ENCODE data around the gene RLN3.
A peak's percentile ranks its signal among the peaks of the same experiment; 100 is the strongest.

RLN3 gene

DNA sequence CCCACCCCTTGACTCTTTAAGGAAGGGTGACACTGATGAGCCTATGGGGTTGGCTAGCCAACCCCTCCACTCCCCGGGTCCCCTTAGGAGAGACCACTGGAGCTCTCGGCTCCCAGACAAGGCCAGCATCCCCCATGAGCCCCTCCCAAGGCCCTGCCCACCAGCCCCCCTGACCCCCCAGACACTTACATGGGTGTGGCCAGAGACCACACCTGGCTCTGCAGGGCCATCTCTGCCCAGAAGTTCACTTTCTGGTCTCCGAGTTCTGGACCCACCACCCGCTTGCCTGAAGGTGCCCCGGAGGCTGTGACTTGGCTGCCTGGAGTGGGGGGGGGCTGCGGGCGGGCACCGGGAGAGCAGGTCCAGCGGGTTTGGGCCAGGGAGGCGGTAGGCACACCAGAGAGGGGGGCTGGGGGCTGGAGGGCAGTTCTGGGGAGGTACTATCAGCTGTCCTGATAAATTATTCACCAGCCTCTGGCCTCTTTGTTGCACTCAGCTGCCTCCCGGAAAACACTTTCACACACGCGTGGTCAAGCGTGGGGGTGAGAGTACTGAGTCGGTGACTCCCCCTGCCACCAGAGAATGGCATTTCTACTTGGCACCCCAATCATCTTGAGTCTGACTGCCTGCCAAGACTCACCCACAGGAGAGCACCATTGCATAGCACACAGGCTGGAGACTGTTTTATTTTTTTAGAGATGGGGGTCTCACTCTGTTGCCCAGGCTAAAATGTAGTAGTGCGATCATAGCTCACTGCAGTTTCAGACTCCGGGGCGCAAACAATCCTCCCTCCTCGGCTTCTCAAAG is 34.0 kb downstream of the RLN3 start, which contains the start of gene PALM3:
TSS of gene PALM3 (minus strand) at position 326 of the 807 bp plus-strand sequence. CDS start at position 230, 96 bp downstream.
- H3K27me3 ChIP-seq (ENCODE audit: control insufficient read depth, insufficient read depth, low read length) = peaks cover 16% of the 10 kb centered on the region
- H3K4me1 ChIP-seq (ENCODE audit: control insufficient read depth, insufficient read depth, low read length) = no peaks in the 10 kb centered on the region
- H3K36me3 ChIP-seq (ENCODE audit: control insufficient read depth, insufficient read depth, low read length) = no peaks in the 10 kb centered on the region
- no peak within 1 kb of the TSS for H3K27ac ChIP-seq (ENCODE audit: low read depth, low read length)
- H3K9ac ChIP-seq (ENCODE audit: low read length) = no peak within 1 kb of the TSS
- no peak within 1 kb of the TSS for H3K4me3 ChIP-seq (ENCODE audit: low read length)

DNA sequence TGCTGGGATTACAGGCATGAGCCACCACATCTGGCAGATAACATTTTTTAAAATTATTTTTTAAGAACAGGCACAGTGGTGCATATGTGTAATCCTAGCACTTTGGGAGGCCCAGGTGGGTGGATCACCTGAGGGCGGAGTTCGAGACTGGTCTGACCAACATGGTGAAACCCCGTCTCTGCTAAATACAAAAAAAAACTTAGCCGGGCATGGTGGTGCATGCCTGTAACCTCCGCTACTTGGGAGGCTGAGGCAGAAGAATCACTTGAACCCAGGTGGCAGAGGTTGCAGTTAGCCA is 34.6 kb downstream of the RLN3 start:
- Histone ChIP-seq H3K27ac (ENCODE audit: low read depth, low read length) (no peak overlapping the region), H3K4me3 (ENCODE audit: low read length) (no peak overlapping the region), H3K9ac (ENCODE audit: low read length) (no peak overlapping the region), H3K4me1 (ENCODE audit: control insufficient read depth, insufficient read depth, low read length) (no peaks in the 10 kb centered on the region), H3K36me3 (ENCODE audit: control insufficient read depth, insufficient read depth, low read length) (no peaks in the 10 kb centered on the region), H3K27me3 (ENCODE audit: control insufficient read depth, insufficient read depth, low read length) (peaks cover 16% of the 10 kb centered on the region)

DNA sequence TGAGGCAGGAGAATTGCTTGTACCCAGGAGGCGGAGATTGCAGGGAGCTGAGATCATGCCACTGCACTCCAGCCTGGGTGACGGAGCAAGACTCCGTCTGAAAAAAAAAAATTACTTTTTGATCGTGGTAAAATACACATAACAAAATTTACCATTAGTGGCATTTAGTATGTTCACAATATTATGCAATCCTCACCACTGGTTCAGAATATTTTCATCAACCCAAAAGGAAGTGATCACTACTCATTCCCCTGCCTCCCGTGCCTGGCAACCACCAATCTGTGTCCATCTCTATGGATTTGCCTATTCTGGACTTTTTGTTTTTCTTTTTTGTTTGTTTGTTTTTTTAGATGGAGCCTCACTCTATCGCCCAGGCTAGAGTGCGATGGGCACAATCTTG is 35.2 kb downstream of the RLN3 start:
- no peaks in the 10 kb centered on the region for H3K36me3 ChIP-seq (ENCODE audit: control insufficient read depth, insufficient read depth, low read length)
- H3K4me3 ChIP-seq (ENCODE audit: low read length) = no peak overlapping the region
- H3K27ac ChIP-seq (ENCODE audit: low read depth, low read length) = no peak overlapping the region
- H3K9ac ChIP-seq (ENCODE audit: low read length) = no peak overlapping the region
- no peaks in the 10 kb centered on the region for H3K4me1 ChIP-seq (ENCODE audit: control insufficient read depth, insufficient read depth, low read length)
- peaks cover 16% of the 10 kb centered on the region for H3K27me3 ChIP-seq (ENCODE audit: control insufficient read depth, insufficient read depth, low read length)

DNA sequence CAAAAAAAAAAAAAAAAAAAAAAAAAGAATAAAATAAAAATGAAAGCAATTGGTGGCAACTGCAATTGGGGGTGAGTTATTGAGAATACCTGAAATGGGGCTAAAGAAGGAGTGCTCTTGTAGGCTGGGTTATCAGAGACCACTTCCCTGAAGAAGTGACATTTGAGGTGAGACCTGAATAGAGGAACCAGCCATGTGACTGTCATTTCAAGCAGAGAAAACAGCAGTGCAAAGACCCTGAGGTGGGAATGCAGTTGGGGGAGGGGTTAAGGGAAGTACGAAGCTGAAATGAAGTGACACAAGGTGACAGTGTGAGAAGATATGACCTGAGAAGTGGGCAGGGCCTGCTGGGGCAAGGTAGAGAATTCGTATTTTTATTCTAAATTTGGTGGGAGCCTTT is 38.2 kb downstream of the RLN3 start:
- no peaks in the 10 kb centered on the region for H3K36me3 ChIP-seq (ENCODE audit: control insufficient read depth, insufficient read depth, low read length)
- H3K4me1 ChIP-seq (ENCODE audit: control insufficient read depth, insufficient read depth, low read length) = no peaks in the 10 kb centered on the region
- no peak overlapping the region for H3K4me3 ChIP-seq (ENCODE audit: low read length)

DNA sequence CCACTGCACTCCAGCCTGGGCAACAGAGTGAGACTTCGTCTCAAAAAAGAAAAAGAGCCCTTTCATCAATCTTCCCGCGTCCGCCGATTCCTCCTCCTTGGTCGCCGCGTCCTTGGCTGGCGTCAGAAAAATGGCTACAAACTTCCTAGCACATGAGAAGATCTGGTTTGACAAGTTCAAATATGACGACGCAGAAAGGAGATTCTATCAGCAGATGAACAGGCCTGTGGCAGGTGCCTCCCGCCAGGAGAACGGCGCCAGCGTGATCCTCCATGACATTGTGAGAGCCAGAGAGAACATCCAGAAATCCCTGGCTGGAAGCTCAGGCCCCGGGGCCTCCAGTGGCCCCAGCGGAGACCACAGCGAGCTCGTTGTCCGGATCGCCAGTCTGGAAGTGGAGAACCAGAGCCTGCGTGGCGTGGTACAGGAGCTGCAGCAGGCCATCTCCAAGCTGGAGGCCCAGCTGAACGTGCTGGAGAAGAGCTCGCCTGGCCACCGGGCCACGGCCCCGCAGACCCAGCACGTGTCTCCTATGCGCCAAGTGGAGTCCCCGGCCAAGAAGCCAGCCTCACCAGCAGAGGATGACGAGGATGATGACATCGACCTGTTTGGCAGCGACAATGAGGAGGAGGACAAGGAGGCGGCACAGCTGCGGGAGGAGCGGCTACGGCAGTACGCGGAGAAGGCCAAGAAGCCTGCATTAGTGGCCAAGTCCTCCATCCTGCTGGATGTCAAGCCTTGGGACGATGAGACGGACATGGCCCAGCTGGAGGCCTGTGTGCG is 42.5 kb downstream of the RLN3 start:
- peaks cover 8% of the 10 kb centered on the region for H3K4me1 ChIP-seq (ENCODE audit: control insufficient read depth, insufficient read depth, low read length)
- H3K9ac ChIP-seq (ENCODE audit: low read length) = no peak overlapping the region
- no peak overlapping the region for H3K4me3 ChIP-seq (ENCODE audit: low read length)
- H3K36me3 ChIP-seq (ENCODE audit: control insufficient read depth, insufficient read depth, low read length) = no peaks in the 10 kb centered on the region
- no peak overlapping the region for H3K27ac ChIP-seq (ENCODE audit: low read depth, low read length)
- H3K27me3 ChIP-seq (ENCODE audit: control insufficient read depth, insufficient read depth, low read length) = no peaks in the 10 kb centered on the region

More for the DNA sequence above, 38.2 kb downstream of the RLN3 start:
- no peak overlapping the region for H3K27ac ChIP-seq (ENCODE audit: low read depth, low read length)
- peaks cover 3% of the 10 kb centered on the region for H3K27me3 ChIP-seq (ENCODE audit: control insufficient read depth, insufficient read depth, low read length)
- no peak overlapping the region for H3K9ac ChIP-seq (ENCODE audit: low read length)

DNA sequence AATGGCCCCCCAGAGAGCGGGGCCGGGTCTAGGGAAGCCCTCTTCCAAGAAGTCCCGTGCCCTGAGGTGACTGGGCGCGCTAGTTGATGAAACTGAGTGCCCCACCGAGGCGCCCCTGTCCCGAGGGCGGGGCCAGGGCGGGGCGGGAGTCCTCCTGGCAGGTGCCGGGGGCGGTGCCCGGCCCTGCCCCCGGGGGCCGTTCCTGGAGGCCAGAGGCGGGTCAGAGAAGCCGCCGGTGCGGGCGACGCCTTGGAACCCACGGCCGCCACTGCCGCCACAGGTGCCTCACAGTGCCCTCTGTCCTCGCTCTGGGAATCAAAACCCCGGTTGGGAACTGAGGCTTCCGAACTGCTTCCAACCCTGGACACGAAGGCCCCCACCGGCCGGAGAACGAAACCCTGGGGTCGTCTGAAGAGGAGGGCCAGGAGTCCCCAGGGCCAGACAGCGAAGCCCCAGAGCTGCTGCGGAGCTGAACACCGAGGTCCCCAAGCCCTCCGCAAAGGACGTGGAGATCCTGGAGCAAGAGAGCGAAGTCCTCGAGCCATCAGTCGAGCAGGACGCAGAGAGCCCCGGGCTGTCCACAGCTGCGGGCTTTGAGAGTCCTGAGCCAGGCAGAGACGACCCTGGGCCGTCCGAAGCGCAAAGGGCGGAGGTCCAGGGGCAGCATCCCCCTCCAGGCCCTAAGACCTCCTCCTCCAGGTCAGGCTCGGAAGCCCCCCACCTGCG is 44.8 kb downstream of the RLN3 start, which contains the start of gene MISP3:
TSS of gene MISP3 (plus strand) at position 252 of the 726 bp plus-strand sequence. CDS start 524 bp downstream, outside the sequence.
- Histone ChIP-seq H3K27ac (ENCODE audit: low read depth, low read length) (peak within 1 kb of the TSS; percentile 78), H3K36me3 (ENCODE audit: control insufficient read depth, insufficient read depth, low read length) (no peaks in the 10 kb centered on the region), H3K9ac (ENCODE audit: low read length) (peak within 1 kb of the TSS; percentile 81), H3K4me3 (ENCODE audit: low read length) (peak within 1 kb of the TSS; percentile 95), H3K4me1 (ENCODE audit: control insufficient read depth, insufficient read depth, low read length) (peaks cover 8% of the 10 kb centered on the region), H3K27me3 (ENCODE audit: control insufficient read depth, insufficient read depth, low read length) (no peaks in the 10 kb centered on the region)

DNA sequence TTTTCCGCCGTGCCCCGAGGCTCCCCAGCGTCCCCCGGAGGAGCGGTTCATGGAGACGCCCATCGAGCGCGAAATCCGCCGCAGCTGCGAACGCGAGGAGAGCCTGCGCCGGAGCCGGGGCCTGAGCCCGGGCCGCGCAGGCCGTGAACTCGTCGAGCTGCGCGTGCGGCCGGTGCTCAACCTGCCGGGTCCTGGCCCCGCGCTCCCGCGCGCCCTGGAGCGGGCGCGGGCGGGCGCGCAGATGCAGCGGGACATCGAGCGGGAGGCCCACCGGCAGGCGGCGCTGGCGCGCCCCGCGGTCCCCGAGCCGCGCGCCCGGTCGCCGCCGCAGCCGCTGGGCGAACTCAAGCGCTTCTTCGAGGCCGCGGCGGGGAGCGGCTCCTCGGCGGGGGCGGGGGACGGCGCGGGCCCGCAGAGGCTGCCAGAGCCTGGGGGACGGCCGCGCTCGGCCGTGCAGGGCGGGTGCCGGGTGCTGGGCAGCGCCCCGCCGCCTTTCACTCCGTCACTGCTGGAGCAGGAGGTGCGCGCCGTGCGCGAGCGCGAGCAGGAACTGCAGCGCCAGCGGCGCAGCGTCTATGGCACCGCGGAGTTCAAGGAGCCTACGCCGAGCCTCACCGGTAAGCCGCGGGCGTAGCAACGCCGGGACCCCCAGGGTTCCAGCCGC is 45.4 kb downstream of the RLN3 start:
- H3K27ac ChIP-seq (ENCODE audit: low read depth, low read length) = peak overlapping the region; percentile 78
- H3K4me3 ChIP-seq (ENCODE audit: low read length) = peak overlapping the region; percentile 95
- no peaks in the 10 kb centered on the region for H3K36me3 ChIP-seq (ENCODE audit: control insufficient read depth, insufficient read depth, low read length)
- peaks cover 8% of the 10 kb centered on the region for H3K4me1 ChIP-seq (ENCODE audit: control insufficient read depth, insufficient read depth, low read length)
- peak overlapping the region; percentile 76 for H3K9ac ChIP-seq (ENCODE audit: low read length)
- no peaks in the 10 kb centered on the region for H3K27me3 ChIP-seq (ENCODE audit: control insufficient read depth, insufficient read depth, low read length)

DNA sequence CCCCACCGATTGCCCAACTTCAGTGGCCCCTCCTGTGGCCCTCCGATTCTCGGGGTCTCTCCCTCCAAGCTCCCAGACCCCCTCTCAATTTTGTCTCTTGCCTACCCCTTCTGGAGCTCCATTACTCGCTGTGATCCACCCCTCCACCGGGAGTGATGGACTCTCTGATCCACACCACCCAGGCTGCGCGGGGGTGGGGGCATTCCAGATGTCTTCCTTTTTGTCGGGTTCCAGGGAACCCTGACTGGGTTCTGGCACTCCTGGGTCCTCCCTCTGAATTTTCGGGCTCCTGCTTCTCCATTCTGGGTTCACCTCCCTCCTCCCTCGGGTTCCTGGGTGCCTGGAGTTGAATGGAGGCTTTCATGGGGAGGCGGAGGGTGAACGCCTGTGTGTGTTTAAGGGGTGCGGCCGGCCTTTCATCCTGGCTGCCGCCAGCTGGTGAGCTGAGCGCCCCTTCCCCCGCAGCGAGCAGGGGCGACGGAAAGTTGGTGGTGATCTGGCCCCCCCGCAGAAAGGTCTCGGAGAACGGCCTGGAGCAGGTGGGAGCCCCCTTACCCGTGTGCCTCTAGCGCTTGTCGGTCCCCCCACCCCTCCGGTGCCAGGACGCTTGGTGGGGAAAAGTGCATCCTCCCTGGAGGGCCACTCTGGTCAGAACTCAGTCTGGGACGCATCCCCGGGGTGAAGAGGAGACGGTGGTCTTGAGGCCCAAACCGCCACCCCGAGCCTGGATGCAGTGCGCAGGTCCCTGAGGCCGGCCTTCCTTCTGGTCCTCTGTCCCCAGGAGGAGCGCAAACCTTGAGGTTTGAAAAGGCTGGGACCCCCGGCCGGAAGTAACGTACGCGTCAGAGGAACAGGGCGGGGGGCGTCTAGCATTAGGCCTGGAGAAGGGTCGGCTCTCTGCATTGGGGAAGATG is 46.2 kb downstream of the RLN3 start:
- no peaks in the 10 kb centered on the region for H3K36me3 ChIP-seq (ENCODE audit: control insufficient read depth, insufficient read depth, low read length)
- peak overlapping the region; percentile 95 for H3K4me3 ChIP-seq (ENCODE audit: low read length)
- peak overlapping the region; percentile 76 for H3K9ac ChIP-seq (ENCODE audit: low read length)
- H3K4me1 ChIP-seq (ENCODE audit: control insufficient read depth, insufficient read depth, low read length) = peaks cover 8% of the 10 kb centered on the region
- H3K27me3 ChIP-seq (ENCODE audit: control insufficient read depth, insufficient read depth, low read length) = no peaks in the 10 kb centered on the region
- peak overlapping the region; percentile 78 for H3K27ac ChIP-seq (ENCODE audit: low read depth, low read length)

DNA sequence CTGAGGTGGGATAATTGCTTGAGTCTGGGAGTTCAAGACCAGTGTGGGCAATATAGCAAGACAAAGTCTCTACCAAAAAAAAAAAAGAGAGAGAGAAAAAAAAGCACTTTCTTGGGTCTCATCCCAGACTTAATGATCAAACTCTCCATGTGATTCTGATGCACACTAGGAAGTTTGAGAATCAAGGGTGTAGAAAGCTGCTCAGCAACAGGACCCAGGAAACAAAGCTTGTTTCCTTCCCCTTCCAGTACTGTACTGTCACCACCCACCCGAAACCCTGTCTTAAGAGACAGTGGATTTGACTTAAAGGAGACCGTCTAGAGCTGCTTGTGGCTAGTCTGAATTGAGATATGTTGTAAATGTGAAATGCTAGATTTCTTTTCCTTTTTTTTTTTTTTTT is 50.5 kb downstream of the RLN3 start:
- no peaks in the 10 kb centered on the region for H3K36me3 ChIP-seq (ENCODE audit: control insufficient read depth, insufficient read depth, low read length)
- no peak overlapping the region for H3K9ac ChIP-seq (ENCODE audit: low read length)
- no peak overlapping the region for H3K27ac ChIP-seq (ENCODE audit: low read depth, low read length)
- peaks cover 17% of the 10 kb centered on the region for H3K4me1 ChIP-seq (ENCODE audit: control insufficient read depth, insufficient read depth, low read length)
- no peak overlapping the region for H3K4me3 ChIP-seq (ENCODE audit: low read length)
- no peaks in the 10 kb centered on the region for H3K27me3 ChIP-seq (ENCODE audit: control insufficient read depth, insufficient read depth, low read length)
